HG03064 (cell line): ENCODE data around the gene LRRC27.
"Not testable (repeated sequence)": the region's sequence is repeated elsewhere in the genome, so short reads cannot be mapped to it uniquely, and the experiment has no call there.

Experiments
- ATAC-seq: cut with Tn5 transposase; IDR thresholded peaks from one replicate; pipeline ENCODE4 v1.9.1; 2021; ENCODE audit warnings: low read depth; ENCODE audit not compliant: unreplicated experiment

Gene LRRC27

GRCh38 chr10:132313865-132314264, 18.1 kb upstream of the LRRC27 start:
- ATAC-seq = no peak

GRCh38 chr10:132314336-132314735, 17.7 kb upstream of the LRRC27 start:
- ATAC-seq = no peak

GRCh38 chr10:132314881-132315280, 17.1 kb upstream of the LRRC27 start:
- not testable (repeated sequence) for ATAC-seq

GRCh38 chr10:132316133-132316532, 15.9 kb upstream of the LRRC27 start:
- no peak for ATAC-seq

- ATAC-seq = not testable (repeated sequence)
Observed at GRCh38 chr10:132317477-132317876, 14.5 kb upstream of the LRRC27 start.

GRCh38 chr10:132319853-132320653, 11.9 kb upstream of the LRRC27 start:
- ATAC-seq = peak; percentile 99

- ATAC-seq = no peak
Observed at GRCh38 chr10:132320654-132321469, 11.1 kb upstream of the LRRC27 start.

GRCh38 chr10:132321726-132322125, 10.3 kb upstream of the LRRC27 start:
- no peak for ATAC-seq

GRCh38 chr10:132322586-132323048, 9.4 kb upstream of the LRRC27 start:
- no peak for ATAC-seq

GRCh38 chr10:132324186-132324585, 7.8 kb upstream of the LRRC27 start:
- no peak for ATAC-seq

- ATAC-seq = no peak
Observed at GRCh38 chr10:132326344-132326889, 5.6 kb upstream of the LRRC27 start.

- no peak for ATAC-seq
Observed at GRCh38 chr10:132326925-132327324, 5.1 kb upstream of the LRRC27 start.

- ATAC-seq = no peak
Observed at GRCh38 chr10:132328106-132328505, 3.9 kb upstream of the LRRC27 start.

- no peak for ATAC-seq
Observed at GRCh38 chr10:132328738-132329137, 3.3 kb upstream of the LRRC27 start.

GRCh38 chr10:132329565-132330485, 2.2 kb upstream of the LRRC27 start:
- no peak for ATAC-seq

- no peak for ATAC-seq
Observed at GRCh38 chr10:132330486-132330833, 1.5 kb upstream of the LRRC27 start.

GRCh38 chr10:132332433-132332754, 401 bp downstream of the LRRC27 start:
- ATAC-seq = peak; percentile 31

GRCh38 chr10:132333386-132333785, 1.4 kb downstream of the LRRC27 start:
- no peak for ATAC-seq

GRCh38 chr10:132334631-132335188, 2.7 kb downstream of the LRRC27 start:
- ATAC-seq = no peak
